ENCODE data around the gene PTGR3. TPM values are rescaled to one million over a fixed set of nuclear protein-coding genes. Genes with fewer than 3 reads are reported as not detected.

PTGR3 gene
- total RNA-seq, 1 experiment from 2014 or later: 1.6 TPM

DNA sequence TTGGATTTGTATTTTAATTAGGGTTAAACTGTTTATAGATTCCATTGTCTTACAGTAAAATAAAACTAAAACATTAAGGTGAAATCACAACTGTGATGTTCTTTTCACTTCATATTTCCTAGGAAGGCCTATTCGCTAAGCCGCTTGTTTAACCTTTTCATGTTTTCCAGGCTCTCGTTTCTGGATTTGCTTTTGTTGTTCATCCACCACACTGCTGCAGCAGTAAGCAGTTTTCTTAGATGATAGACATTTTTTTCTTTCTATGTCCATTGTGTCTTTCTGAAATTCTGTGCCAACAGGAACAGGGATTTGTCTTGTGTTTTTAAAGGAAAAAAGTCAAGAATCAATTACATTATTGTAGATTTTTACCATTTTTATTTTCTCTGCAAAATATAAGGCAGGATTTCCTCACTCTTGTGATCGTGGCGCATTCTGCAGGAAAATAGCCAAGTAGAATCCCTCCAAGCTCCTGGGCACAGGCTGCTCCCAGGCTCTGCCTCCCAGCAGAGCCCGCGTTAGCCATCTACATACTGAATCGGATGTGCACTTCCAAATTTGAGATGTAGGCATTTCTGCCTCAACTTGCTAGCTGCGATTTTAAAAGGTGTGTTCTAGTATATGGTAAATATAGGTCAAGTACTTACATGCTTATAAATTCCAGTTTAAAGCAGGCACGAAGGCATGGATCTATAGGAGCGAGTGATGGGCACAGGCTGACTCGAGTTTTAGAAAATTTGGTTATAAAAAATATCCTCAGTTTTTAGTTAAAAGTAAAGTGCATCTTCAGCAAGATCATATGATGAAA lies 11.8 kb upstream of the PTGR3 start:
- H3K27me3 ChIP-seq (ENCODE audit: insufficient read depth, low read length): no peaks in the 10 kb centered on the region
- H3K9me3 ChIP-seq (ENCODE audit: control insufficient read depth, low read depth, low read length): no peaks in the 10 kb centered on the region
- H3K4me2 ChIP-seq (ENCODE audit: insufficient read depth, insufficient read length, low read length): no peak overlapping the region
- H2BK15ac ChIP-seq (ENCODE audit: low read depth, low read length): no peak overlapping the region
- no peaks in the 10 kb centered on the region for H3K4me1 ChIP-seq (ENCODE audit: insufficient read depth, low read length)
- no peak overlapping the region for H3K27ac ChIP-seq (ENCODE audit: insufficient read length, low read depth, low read length)
- no peak overlapping the region for H2BK12ac ChIP-seq (ENCODE audit: insufficient read length, low read depth, low read length)
- no peak overlapping the region for H3K4ac ChIP-seq (ENCODE audit: low read depth, low read length)
- no peak for DNase-seq
- no peaks in the 10 kb centered on the region for H4K20me1 ChIP-seq (ENCODE audit: control insufficient read depth, insufficient read depth, insufficient read length)
- no peaks in the 10 kb centered on the region for H3K9me3 Mint-ChIP-seq
- H4K8ac ChIP-seq (replicated peaks; ENCODE audit: insufficient read length, low read depth, low read length): no peak overlapping the region
- H2BK5ac ChIP-seq (ENCODE audit: insufficient read length, low read length): no peak overlapping the region
- H2AK5ac ChIP-seq (ENCODE audit: insufficient read length, low read length): no peak overlapping the region
- no CpG with 5 or more reads among the region's 12 CpGs for WGBS (ENCODE audit: extremely low coverage, insufficient read length, low lambda C conversion rate)
- no peak overlapping the region for H2BK120ac ChIP-seq (ENCODE audit: low read depth, low read length, poor library complexity, severe bottlenecking)
- no peaks in the 10 kb centered on the region for H3K23me2 ChIP-seq (ENCODE audit: insufficient read length, low read depth, low read length, poor library complexity, severe bottlenecking)
- no peak overlapping the region for H2BK20ac ChIP-seq (ENCODE audit: low read depth, low read length, poor library complexity, severe bottlenecking)
- no peak overlapping the region for H3K27ac Mint-ChIP-seq
- no peak overlapping the region for H4K5ac ChIP-seq (ENCODE audit: insufficient read length, low read depth, low read length)
- no peak overlapping the region for H3K9ac ChIP-seq (ENCODE audit: extremely low read depth, insufficient read length, low read length)
- no peak overlapping the region for H3K56ac ChIP-seq (ENCODE audit: insufficient read length, low read depth, low read length)
- TF ChIP-seq, protein P1, sequence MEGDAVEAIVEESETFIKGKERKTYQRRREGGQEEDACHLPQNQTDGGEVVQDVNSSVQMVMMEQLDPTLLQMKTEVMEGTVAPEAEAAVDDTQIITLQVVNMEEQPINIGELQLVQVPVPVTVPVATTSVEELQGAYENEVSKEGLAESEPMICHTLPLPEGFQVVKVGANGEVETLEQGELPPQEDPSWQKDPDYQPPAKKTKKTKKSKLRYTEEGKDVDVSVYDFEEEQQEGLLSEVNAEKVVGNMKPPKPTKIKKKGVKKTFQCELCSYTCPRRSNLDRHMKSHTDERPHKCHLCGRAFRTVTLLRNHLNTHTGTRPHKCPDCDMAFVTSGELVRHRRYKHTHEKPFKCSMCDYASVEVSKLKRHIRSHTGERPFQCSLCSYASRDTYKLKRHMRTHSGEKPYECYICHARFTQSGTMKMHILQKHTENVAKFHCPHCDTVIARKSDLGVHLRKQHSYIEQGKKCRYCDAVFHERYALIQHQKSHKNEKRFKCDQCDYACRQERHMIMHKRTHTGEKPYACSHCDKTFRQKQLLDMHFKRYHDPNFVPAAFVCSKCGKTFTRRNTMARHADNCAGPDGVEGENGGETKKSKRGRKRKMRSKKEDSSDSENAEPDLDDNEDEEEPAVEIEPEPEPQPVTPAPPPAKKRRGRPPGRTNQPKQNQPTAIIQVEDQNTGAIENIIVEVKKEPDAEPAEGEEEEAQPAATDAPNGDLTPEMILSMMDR (conservative IDR thresholded peaks at IDR 0.05): no peak
- H3K79me1 ChIP-seq (ENCODE audit: insufficient read depth, low read depth, low read length, poor library complexity, severe bottlenecking): no peaks in the 10 kb centered on the region
- H3K27me3 Mint-ChIP-seq (ENCODE audit: low read depth): no peaks in the 10 kb centered on the region; the same call in 1 of the 2 replicates
- H3K36me3 Mint-ChIP-seq (ENCODE audit: insufficient read depth in 1 of 3, low read depth in 3 of 3): no peaks in the 10 kb centered on the region
- no peak overlapping the region for H3T11ph ChIP-seq (ENCODE audit: low read length)
- no peak overlapping the region for H4K91ac ChIP-seq (ENCODE audit: insufficient read length, low read depth, low read length)
- H3K23ac ChIP-seq (ENCODE audit: insufficient read length, low read depth, low read length): no peak overlapping the region
- no peak overlapping the region for H3K14ac ChIP-seq (ENCODE audit: insufficient read depth, low read length)
- peaks cover 4% of the 10 kb centered on the region in 2 experiments for H3K4me1 Mint-ChIP-seq
- H3K79me2 ChIP-seq (ENCODE audit: insufficient read depth, low read length): no peaks in the 10 kb centered on the region
- no peak overlapping the region for H3K4me3 Mint-ChIP-seq
- H3K18ac ChIP-seq (ENCODE audit: insufficient read length, low read depth, low read length): no peak overlapping the region
- H2AFZ ChIP-seq (ENCODE audit: low read length): no peak overlapping the region
